ENCODE data around the gene PRUNE2. TPM values are rescaled to one million over a fixed set of nuclear protein-coding genes. Genes with fewer than 3 reads are reported as not detected.
A peak's percentile ranks its signal among the peaks of the same experiment; 100 is the strongest.

Gene PRUNE2
- total and polyA plus RNA-seq, 12 donors = 0.87 to 5.7 (median 1.6) TPM

DNA sequence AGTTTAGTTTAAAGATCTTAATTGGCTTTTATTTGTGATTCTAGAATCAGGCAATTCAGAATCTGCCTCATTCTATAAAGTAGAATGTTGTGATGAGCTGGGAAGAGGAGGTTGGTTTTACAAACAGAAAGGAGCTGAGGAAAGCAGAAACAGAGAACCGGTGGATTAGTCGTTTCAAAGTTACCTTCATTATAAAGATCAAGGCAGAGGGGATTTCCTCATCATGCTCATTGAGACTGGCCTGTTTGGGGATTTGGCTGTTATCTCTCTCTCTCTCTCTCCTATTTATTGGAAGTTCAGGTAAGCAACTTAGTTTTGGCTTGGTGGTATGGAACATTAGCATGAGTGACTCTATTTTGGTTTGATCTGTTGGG, 313.0 kb downstream of the PRUNE2 start:
- 53 to 56% methylated on average over 2 of the region's 2 CpGs for WGBS, 2 donors
- Histone ChIP-seq H3K4me3 (peak overlapping the region in 1 of 10 donors; percentile 7), H3K9me3 (no peaks in the 10 kb centered on the region), H3K27me3 (peaks cover 0 to 3% (median 0%) of the 10 kb centered on the region in 7 donors), H3K36me3 (no peaks in the 10 kb centered on the region), H3K27ac (peak overlapping the region in 1 of 10 donors; percentile 37), H3K4me1 (peaks cover 0 to 53% (median 0%) of the 10 kb centered on the region in 9 donors)
- DNase-seq = no peak
- intact Hi-C loops (cut with DNase I) = no loop called here
- no peak for ATAC-seq
- TF ChIP-seq, protein P1, sequence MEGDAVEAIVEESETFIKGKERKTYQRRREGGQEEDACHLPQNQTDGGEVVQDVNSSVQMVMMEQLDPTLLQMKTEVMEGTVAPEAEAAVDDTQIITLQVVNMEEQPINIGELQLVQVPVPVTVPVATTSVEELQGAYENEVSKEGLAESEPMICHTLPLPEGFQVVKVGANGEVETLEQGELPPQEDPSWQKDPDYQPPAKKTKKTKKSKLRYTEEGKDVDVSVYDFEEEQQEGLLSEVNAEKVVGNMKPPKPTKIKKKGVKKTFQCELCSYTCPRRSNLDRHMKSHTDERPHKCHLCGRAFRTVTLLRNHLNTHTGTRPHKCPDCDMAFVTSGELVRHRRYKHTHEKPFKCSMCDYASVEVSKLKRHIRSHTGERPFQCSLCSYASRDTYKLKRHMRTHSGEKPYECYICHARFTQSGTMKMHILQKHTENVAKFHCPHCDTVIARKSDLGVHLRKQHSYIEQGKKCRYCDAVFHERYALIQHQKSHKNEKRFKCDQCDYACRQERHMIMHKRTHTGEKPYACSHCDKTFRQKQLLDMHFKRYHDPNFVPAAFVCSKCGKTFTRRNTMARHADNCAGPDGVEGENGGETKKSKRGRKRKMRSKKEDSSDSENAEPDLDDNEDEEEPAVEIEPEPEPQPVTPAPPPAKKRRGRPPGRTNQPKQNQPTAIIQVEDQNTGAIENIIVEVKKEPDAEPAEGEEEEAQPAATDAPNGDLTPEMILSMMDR (IDR thresholded peaks at IDR 0.05) = no peak

DNA sequence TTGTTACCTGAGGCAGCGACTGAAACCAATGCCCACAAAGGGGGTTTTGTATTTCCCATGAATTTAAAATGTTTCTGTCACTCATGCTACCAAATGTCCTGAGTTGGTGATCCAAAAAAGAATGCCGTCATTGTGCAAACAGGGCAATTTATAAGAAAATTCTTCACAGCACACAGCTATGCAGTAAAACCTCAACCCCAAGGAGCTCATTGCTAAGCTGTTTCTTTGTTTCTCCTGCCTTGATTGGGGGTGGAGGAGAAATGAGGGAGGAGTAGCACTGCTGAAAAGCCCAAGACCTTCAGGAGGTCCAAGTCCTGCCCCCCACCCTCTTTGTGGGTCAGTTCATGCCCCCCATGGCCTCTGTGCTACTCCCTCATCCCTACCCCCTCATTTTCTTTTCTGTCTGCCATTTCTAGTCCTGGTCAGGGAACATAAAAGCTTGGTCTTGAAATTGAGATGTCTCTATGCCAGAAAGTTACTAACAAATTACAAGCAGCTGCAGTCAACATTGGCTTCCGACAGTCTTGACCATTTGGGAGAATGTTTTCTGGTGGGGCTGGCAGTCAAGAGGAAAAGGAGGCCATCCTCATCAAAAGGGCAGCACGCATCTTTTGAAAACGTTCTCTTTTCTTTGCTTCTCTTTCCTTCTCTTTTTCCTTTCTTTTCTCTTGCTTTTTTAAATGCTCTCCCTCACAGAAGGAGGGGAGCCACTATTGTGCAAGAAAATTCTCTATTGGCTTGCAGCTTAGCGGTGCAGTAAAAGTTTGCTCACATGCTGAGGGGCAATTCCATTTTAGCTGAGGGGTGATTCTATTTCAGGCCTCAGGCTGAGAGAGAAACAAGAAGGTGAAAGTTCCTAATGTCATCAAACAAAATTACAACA, 313.6 kb downstream of the PRUNE2 start:
- Histone ChIP-seq H3K4me3 (no peak overlapping the region), H3K36me3 (no peaks in the 10 kb centered on the region), H3K27me3 (peaks cover 0 to 3% (median 0%) of the 10 kb centered on the region in 7 donors), H3K9me3 (no peaks in the 10 kb centered on the region), H3K27ac (peak overlapping the region in 1 of 10 donors; percentile 37), H3K4me1 (peaks cover 0 to 57% (median 0%) of the 10 kb centered on the region in 9 donors)
- intact Hi-C loops (cut with DNase I) = no loop called here
- ATAC-seq (no peak), DNase-seq (no peak)
- 70 to 80% methylated on average over 6 of the region's 6 CpGs for WGBS, 2 donors
- TF ChIP-seq, protein P1 (IDR thresholded peaks at IDR 0.05) = no peak

DNA sequence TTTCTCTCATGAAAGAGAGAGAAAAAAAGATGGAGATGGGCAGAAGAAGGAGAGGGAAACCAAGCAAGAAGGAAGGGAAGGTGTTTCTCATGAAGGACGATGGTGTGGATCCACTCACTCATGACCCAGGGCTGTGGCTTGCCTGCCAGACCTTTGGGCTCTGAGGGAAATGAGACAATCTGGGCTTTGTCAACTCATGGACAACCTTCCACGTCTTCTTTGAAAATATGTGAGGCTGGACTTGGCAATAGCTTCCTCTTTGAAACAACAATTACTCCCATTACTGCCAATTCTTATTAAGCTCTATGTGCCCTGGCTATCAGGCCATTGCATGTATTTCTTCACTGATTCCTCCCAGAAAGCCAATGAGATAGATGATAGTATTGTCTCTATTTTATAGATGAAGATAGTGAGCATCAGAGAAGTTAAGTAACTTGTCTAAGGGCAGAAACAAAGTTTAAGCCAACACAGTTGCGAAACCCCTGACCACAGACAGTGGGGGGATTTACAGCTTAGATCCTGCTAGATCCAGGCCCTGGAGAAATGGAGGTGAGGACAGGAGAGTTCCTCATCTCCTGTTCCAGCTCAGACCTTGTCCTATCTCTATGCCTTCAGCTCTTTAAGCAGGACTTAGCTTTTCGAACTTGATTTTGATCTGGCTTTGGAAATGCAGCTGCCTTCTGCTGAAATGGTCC, 314.5 kb downstream of the PRUNE2 start:
- intact Hi-C loops (cut with DNase I) = no loop called here
- ATAC-seq = peak in 1 of 8 donors; percentile 22
- H3K9me3 ChIP-seq = no peaks in the 10 kb centered on the region
- TF ChIP-seq, protein P1 (IDR thresholded peaks at IDR 0.05) = no peak
- H3K27ac ChIP-seq = peak overlapping the region in 1 of 10 donors; percentile 37
- H3K4me1 ChIP-seq = peaks cover 0 to 58% (median 0%) of the 10 kb centered on the region in 9 donors
- DNase-seq = no peak
- no peak overlapping the region for H3K4me3 ChIP-seq
- H3K36me3 ChIP-seq = no peaks in the 10 kb centered on the region
- WGBS, 2 donors = 77 to 82% methylated on average over 4 of the region's 4 CpGs
- H3K27me3 ChIP-seq = peaks cover 0 to 3% (median 0%) of the 10 kb centered on the region in 7 donors

DNA sequence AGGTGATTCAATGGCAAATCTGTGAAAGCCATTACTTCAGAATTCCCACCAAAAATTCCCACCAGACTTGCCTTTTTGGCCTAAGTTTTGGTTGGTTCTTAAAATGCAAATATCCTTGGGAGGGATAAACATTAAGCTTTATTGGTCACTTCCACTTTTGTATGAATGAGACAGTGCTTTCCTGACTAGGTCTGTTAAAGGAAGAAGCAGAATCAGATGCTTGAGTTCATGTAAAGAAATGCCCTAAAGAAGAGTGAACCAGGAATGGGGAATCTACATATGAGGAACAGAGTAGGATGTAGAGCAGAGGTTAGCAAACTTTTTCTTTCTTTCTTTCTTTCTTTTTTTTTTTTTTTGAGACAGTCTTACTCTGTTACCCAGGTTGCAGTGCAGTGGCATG, 317.6 kb downstream of the PRUNE2 start:
- ATAC-seq (no peak), DNase-seq (no peak)
- H3K4me3 ChIP-seq = no peak overlapping the region
- TF ChIP-seq, protein P1 (IDR thresholded peaks at IDR 0.05) = no peak
- H3K27me3 ChIP-seq = no peaks in the 10 kb centered on the region
- H3K36me3 ChIP-seq = no peaks in the 10 kb centered on the region
- no peaks in the 10 kb centered on the region for H3K9me3 ChIP-seq
- intact Hi-C loops (cut with DNase I) = no loop called here
- peaks cover 0 to 48% (median 0%) of the 10 kb centered on the region in 9 donors for H3K4me1 ChIP-seq
- no peak overlapping the region for H3K27ac ChIP-seq

Data from heart right ventricle (tissue), 16 donors.